CD4-positive, alpha-beta T cell treated with Interleukin-2 at 100 ng/mL for 4 hours (primary cell): ENCODE results near the gene KDM4C.
A peak's percentile ranks its signal among the peaks of the same experiment; 100 is the strongest.

Experiments used
- DNase-seq: peaks from one replicate; pipeline ENCODE4 v3.0.0-alpha.2; 2020; ENCODE audit warnings: low spot score

Gene KDM4C

DNA sequence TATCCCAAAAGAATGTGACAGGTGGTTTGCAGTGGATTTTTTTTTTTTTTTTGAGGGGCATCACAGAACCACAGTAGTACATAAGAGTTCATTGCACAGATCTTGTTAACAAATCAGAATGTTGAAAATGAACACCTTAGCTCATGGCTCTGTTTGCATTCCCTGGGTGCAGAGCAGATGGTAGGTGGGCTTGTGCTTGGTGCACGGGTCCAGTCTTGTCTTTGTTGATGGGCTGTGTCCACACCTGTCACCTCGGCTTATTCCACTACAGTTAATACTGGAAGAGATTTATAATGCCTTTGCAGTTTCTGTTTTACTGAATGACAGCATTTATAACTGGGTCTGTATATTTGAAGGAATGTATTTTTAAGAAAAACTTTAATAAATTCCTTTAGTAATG is 146.6 kb downstream of the KDM4C start:
- DNase-seq, result no peak

DNA sequence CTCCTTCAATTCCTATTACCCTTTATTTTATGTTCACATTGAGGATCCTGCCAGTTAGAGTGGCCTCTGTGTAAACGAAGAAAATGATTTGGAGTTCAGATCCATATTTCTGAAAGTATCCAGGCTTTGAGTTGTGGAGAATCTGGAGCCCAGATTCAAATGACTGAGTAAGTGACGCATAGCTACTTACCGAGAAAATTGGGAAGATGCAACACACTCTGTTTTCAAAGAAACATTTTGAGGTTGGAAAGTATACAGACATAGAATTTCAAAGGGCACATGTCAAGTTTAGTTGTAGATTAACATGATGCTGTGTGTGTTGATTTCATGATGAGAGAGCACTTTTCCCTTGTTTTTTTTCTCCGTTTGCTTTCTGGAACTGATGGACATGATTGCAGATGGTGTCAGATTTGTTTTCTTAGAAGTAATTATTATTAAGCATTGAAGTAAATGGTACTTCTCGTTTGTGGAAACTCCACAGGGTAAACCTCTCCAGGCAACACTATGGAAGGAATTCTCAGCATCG is 148.1 kb downstream of the KDM4C start:
- no peak for DNase-seq

DNA sequence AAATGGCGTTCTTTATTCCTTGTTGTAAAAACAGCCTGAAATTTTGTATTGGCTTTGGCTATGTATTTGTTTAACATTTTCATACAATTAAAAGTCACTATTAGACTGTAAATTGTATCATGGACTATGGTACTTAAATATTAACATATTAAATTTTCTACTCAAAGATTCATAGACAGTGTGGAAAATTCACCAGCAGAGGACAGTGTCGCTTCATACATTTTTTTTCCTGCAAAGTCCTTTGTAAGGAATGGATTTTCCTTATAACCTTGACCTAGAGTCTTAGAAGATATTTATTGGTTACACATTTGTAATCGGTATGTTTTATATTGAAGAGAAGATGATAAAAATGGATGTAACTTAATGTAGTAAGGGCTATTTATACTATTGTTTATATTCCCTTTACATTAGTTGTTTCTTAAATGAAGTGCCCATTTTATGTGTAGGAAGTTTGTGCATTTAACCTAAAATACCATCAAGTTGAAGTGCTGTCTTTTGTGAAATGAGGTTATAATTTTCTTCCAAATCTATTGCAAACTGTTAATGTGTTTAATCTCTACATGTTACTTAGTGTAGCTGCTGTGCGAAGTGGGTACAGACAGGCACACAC is 150.1 kb downstream of the KDM4C start:
- no peak for DNase-seq

DNA sequence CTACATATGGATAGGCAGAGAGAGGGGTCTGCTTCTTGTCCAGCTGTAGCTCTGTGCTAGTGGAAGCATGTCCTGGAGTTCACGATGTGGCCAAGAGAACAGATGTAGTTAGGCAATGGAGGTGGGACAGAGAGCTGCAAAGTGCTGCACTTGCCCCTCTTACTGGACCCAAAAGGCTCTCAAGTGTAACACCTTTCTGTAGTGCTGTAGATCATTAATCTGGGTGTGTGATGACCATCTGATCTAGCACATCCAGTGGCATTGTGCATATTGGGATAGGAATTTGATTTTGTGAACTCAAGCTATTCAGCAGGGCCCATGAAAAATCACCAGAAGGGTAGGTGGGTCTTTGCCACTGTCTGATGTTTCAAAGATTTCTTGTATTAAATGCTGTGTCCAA is 151.4 kb downstream of the KDM4C start:
- no peak for DNase-seq

DNA sequence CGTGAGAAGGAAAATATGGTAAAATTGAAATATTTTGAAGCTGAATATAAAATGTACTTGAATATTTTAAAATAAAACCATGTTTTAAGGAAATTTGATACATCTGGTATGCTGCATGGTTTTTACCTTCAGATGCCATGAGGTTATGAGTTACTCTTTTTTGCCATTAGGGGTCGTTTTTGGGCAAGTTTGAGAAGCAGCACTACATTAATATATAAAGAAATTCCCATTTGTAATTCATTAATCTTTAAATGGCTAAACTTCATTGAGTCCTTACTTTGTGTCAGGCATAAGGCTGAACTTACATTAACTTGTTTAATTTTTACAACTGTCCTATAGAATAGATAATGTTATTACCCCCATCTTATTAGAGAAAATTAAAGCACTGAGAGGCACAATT is 152.3 kb downstream of the KDM4C start:
- no peak for DNase-seq

DNA sequence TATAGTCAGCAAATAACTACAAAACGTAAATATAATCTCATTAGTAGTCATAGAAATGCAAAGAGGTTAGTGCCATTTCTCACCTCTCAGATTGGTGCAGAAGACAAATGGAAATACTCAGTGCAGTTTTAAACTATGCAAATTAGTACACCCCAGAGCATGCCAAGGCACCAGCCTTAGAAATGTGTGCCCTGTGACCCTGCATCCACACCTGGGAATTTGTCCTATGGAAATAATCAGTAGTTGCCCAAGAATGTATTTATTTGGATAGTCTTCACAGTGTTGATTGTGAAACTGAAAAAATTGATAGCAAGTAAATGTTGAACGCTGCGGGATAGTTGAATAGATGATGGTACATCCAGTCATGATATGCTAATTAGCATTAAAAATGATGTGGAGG is 152.7 kb downstream of the KDM4C start:
- no peak for DNase-seq

DNA sequence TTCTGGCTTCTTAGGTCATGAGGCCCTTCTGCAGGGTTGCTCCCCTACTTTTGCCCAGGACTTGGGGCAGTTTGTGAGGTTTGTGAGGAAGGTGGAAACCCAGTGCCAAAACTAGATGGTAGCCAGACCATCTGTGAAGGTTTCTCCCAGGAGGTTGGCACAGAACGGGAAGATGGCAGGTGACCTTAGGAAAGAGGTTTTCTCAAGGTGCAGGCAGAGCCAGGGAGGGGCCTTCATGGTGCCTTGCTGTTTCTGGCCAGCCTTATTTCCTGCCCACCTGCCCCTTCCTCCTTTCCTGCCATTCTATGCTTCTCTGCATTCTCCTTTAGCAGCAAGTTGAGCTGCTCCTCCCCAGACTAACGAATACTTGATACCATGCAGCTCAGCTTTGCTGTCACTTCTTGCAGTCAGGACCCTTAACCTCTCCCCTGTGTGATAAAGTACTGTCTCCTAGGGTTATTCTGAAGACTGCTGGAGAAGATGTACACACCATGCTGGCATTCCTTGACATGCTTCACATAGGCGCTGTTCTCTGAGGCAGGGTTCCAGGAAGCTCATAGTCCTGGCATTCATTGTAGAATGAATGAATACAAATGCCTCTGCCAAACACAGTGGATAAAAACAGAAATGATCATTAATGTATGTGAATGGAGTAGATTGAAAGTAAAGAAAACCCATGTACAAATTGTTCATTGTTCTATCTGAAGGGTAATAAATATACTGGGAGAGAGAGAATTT is 154.3 kb downstream of the KDM4C start:
- no peak for DNase-seq

DNA sequence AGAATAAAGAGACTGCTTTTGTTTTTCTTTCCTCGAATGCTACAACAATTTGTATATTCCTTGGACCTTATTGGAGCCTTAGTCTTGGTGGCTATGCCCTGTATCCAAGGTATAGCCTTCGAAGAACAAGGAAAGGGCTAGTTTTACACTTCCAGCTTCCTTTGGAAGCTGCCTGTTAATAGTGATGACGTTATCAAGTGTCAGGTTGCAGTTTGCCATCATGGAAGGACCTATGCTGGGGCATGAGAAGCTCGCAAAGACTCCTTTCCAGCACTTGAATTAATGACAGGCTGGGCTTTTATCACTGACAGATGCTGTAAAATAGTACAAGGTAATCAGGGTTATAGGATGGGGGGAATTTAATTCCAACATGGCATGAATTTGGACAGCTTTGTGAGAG is 157.9 kb downstream of the KDM4C start:
- DNase-seq, result no peak

DNA sequence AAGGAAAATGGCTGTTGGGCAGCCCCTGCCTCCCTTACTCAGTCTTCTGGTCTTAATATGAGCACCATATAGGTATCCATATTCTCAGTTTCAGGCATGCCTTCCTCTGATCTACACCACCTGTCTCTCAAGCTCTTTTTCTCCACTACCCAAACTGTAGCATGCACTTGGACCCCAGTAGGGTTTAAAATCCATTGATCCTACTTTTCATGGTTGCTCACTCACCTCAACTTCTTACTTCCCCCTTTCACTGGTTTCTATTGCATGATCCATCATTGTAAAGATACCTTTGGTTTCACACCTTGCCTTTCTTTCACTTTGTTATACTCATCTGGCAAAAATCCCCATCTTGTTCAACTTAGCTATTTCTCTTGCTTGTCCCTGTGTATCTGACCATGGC is 159.4 kb downstream of the KDM4C start:
- no peak for DNase-seq

DNA sequence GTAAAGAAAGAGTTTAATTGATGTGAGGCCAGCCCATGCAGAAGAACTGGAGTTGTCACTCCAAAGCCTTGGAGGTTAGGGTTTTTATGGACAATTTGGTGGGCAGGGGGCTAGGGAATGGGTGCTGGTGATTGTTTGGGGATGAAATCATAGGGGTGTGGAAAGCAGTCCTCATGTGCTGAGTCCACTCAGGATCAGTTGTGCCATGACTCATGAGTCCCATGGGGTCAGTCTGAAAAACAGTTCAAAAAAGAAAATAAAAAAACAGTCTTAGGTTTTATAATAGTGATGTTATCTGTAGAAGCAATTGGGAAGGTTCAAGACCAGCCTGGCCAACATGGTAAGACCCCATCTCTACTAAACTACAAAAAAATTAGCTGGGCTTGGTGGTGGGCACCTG is 162.3 kb downstream of the KDM4C start:
- no peak for DNase-seq

DNA sequence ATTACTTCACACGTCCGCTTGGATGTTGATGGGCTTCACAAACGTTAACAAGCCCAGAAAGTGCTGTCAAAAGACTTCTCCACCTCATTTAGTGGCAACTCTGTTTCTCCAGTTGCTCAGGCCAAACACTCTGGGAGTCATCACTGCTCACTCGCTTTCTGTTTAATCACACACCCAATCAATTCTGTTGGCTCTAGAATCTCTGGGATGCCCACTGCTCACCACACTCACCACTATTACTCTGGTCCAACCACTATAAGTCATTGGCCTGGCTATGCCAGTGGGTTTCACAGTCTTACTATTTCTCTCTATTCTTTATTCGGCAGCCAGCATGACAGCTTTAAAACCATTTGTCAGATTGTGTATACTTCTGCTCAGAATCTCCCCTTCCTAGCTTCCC is 163.5 kb downstream of the KDM4C start:
- no peak for DNase-seq

DNA sequence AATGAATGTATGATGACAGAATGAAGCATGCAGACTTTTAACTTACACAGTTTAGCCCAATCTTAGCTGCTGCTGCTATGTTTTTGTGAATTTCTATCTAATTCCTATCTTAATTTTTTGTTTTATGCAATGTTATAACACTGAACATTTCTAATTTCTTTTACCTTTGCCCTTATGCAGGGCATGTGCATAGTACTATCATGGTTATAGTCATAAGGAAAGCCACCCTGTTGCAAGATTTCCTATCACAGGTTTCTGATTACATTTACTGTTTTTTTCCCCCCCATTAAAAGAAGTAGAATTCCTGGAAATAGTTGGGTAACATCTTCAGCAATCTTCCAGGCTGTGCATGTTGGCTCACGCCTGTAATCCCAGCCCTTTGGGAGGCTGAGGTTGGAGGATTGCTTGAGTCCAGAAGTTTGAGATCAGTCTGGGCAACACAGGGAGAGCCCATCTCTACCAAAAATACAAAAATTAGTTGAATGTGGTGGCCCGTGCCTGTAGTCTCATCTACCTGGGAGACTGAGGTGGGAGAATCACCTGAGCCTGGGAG is 164.4 kb downstream of the KDM4C start:
- DNase-seq, result no peak

DNA sequence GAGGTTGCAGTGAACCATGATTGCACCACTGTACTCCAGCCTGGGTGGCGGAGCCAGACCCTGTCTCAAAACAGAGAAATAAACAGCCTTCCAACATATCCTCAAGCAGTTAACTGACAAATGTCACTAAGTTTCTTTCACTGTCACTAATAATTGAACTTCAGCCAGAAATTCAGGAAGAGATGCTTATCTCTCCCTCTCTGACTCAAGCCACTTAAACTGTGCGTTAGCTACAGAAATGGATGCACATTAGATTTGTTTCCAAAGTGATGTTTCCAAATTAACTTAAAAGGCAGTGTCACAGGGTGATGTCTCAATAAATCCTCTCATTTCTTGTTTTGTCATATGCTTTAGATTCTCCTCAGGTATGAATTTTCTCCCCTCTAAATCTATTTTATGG is 164.9 kb downstream of the KDM4C start:
- DNase-seq, result no peak

DNA sequence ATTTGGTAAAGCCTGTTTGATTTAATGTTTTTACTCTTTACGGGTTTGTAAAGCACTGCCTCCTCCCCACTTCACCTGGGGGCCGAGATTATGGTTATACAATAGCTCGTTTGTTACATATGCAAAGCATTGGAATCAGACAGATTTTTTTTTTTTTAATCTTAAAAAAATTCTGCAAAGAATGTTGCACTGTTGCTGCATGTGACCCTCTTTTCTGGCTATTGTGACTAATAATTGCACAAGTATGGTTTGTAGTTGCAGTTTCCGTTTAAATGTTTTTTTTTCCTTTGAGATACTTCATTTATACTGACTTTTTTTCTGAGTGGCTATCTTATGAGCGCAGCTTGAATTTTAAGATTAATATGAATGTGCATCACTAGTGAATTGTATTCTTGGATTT is 165.3 kb downstream of the KDM4C start:
- no peak for DNase-seq

DNA sequence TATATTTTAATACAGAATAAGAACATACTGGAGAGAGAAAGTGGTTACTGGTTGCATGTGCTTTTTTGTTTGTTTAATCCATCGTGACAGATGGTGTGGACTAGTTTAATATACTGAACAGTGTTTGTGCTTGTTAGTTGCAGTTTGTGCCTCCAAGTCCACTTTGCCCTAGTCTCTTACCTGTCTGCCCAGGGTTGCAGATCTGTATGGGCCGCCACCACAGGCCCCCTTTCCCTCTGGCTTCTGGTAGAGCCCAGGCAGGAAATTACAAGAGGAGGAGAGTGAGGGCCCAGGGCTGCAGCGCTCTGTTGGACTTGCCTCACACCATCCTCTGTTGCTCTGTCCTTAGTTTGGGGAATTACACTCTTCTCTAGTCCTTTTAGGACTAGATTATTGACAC is 166.4 kb downstream of the KDM4C start:
- DNase-seq, result no peak

DNA sequence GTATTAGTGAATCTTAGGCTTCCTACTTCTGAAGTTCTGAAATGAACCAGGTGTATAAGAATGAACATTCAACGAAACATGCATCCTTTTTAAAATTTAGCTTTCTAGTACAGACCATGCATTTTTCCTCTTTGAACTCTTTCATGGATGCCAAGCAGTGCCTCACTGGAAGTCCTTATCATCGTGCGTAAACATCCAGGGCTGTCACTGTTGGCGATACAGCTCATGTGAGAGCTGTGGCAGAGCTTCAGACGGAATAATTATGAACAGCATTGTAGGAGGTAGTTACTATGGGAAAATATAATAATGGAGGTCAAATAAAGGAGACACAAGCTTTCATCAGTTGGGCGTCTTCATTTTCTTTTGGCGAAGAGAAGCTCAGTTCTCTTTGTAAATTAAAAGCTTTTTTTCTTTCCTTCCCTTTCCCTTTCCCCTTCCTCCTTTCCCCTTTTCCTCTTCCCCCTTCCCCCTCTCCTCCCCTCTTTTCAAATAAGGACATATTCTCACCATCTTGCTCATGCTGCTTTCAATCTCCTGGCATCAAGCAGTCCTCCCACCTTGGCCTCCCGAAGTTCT is 167.3 kb downstream of the KDM4C start:
- no peak for DNase-seq

DNA sequence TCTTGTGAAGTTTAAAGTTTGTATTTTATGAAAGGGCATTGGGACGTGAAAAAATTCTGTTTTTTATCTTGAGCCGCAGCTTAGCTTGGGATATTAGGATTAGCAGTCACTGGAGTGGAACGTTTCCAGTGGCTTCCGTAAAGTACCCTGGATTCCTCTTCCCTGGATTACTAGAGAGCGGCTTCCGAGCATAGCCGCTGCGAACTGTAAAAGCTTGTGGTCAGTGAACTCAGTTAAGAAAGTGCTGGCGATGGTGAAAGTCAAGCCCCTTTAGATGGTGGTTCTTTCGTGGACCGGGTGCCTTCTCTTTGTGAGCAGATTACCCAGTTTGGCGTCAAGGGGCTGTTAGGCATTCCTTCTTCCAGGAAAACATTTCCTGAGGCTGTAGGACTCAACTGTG is 168.1 kb downstream of the KDM4C start:
- DNase-seq, result no peak

DNA sequence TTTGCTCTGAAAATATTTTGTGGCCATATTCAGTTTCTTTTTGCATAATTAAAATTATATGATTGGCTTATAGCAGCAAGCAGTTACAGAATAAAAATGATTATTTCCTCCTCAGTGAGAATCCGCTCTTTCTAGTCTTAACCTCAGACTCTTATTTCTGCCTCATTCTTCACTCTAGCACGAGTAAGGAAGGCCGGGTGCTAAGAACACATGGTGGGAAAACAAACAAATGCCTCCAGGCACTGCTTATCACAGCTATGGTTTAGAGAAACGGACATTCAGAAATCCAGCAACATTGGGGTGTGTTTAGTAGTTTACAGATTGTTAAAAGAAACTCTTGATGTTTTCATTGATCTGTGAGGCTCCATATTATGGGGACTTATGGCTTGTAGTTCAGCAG is 168.7 kb downstream of the KDM4C start:
- no peak for DNase-seq

DNA sequence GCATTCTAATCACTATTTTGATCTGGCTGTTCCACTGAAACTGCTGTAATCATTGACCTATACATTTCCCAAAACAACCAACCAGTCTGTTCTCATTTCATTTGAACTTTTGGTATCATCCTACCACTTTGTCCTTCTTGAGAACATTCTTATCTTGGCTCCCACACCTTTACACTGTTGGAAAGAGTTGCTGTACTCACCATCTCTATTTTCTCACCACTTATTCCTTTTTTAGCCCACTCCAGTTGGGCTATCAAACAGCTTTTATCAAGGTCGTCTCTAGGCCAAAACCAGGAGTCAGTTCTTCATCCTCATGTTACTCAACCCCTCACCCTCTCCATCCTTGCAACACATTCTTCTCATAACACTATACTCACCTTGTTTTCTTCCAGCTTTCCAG is 170.1 kb downstream of the KDM4C start:
- DNase-seq, result no peak

DNA sequence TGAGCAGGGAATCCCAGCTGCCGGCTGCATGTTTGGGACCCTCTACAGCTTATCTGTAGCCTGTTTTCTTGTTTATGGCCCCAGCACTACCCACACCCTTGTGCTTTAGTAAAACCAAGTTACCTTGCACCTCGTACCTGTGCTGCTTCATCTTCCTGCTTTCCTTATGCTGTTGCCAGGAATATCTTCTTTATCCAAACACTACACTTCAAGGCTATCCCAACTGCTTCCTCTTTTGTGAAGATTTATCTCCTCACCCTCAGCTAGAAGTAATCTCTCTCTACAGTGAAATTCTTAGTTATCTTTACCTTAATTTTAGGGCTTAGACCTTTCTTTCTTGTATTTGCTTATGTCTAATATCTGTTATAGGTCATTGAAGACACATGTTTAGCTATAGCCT is 171.1 kb downstream of the KDM4C start:
- DNase-seq, result no peak

DNA sequence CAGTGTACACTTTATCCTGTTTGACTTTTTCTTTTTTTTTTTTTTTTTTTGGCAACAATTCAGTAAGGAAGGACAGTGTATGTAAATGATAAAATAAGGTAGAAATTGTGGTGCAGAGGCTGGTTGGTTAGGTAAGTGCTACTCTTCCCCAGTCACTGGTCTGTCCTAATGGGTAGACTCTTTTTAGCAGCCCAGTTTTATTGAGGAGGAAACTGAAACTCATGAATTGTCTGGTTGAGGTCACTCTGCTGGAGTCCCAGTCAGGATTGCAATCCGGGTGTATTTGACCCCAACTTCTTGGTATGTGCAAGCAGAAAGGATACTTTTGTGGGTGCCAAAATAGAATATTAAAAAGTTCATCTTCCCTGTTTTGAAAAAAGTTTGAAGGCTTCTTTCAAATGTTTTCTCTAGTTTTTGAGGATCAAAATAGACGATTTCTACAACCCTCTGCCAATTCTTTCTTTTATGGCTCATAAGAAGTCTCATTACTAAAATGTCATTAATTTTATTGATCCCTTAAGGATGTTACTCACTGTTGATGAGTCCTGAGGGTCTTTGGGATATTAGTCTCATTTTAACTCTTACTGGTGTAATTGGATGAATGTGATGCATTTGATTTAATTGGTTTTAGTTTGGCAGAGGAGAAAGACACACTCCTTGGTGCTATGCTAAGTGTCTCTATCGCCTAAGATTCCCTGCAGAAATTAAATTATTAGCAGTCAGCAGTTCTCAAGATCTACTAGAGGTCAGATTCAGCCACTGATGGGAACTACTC is 171.9 kb downstream of the KDM4C start:
- no peak for DNase-seq

DNA sequence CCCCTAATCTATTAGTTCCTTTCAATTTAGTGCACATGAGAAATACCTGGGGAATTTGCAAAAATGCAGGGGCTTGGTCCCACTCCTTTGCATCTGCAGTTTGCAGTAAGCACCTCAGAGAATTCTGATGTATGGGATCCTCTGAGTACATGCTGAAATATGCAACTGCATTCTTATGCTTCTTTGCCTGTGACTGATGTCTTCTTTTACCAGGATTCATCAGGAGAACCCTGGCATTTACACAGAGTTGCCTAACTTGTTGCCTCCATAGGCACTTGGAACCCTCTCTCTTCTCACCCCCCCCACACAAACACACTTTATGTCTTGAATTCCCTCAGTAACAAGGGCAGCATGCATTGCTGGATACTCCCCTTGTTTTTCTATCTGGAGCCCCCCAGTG is 173.1 kb downstream of the KDM4C start:
- no peak for DNase-seq

DNA sequence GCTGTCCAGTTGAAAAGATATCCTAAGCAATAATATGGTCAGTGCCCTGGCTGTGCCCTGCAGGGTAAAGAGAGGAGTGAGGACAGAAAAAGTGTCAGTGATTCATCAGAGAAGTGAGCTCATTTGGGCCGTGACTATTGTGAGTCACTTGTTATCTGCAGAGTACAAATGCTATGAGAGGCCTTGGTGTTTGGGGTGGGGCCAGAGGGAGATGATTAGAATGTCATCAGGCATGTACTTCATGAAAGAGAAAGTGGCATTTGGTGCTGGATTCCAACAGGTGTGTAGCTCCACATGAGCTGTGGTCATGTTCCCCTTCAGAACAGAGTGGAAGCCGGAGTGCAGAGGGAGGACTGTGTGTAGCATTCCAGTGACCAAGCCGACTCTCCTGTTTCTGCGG is 174.1 kb downstream of the KDM4C start:
- DNase-seq, result peak; percentile 18
